AG10803 (cell line): Measurements from ENCODE around the gene LONP1.

Source experiments
- DNase-seq: peaks from one replicate; pipeline ENCODE4 v3.0.0; 2010; ENCODE audit warnings: low read depth
- H3K4me3 ChIP-seq: 2 replicates; pipeline ENCODE4 v1.5.1; 2011; ENCODE audit warnings: mild to moderate bottlenecking, low read length, control low read depth
- CTCF ChIP-seq: conservative IDR thresholded peaks from 2 replicates; pipeline ENCODE4 v1.5.1; 2011; ENCODE audit warnings: mild to moderate bottlenecking, low read length, control low read depth, inconsistent platforms

LONP1 gene

DNA sequence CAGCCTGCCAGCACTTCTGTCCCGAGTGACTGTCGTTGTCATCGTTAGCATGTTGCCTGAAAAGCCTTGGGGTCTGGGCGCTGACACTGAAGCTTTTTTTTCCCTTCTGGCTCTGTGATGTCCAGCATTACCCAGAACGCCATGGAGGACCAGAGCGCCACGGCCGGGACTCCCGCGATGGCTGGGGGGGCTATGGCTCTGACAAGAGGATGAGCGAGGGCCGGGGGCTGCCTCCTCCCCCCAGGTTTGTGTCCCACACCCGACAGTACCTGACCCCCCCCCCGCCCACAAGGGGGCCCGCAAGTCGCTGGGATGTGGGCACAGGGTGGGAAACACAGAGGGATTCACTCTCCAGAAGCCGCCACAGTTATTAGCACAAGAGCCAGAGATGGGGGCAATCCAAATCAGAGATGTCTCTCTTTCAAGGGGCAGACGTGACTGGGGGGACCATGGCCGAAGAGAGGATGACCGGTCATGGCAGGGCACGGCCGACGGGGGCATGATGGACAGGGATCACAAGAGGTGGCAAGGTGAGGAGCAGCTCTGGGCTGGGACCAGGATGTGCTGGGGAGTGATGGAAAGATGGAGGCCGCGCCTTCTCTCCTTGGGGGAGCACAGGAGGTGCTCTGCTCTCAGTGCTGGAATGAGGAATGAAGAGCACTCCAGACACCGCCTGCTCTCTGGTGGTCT, 52.9 kb downstream of the LONP1 start:
- H3K4me3 ChIP-seq = no peak overlapping the region
- no peak for TF ChIP-seq CTCF
- DNase-seq = no peak

DNA sequence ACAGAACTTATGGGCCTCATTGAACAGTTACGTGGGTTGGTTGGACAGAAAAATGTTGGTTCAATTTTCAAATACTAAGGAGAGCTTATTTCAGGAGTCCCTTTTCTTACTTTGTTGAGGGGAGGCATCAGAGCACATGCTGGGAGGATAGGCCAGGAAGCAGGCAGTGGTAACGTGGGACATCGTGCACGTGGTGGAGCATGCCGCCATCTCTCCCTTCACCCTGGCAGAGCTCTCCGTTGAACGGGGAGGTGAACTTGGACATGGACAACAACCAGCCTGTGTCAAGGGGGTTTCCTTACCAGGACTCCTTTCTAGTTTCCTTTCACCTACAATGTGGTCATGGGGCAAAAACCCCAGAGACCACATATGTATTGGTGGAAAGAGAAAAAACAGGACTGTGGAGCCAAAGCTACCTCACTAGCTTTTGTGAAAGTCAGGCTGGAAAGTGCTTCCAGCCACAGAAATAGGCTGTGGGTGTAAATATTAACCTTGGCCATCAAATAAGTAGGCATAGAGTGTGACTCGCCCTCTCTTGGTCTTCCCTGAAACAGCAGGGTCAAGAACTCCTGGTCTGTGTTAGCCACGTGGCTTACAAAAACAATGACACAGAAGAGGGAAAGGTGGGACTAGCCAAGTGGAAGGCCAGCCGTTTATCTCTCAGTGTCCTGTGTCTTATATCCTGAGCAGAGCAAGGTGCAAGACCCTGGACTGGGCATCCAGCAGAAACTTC, 54.0 kb downstream of the LONP1 start:
- TF ChIP-seq CTCF = peak; percentile 33; the same call in 1 of the 2 replicates
- peak; percentile 52 for DNase-seq
- no peak overlapping the region for H3K4me3 ChIP-seq

GRCh38 chr19:5664515-5664914, 55.4 kb downstream of the LONP1 start:
- no peak overlapping the region for H3K4me3 ChIP-seq
- no peak for DNase-seq
- TF ChIP-seq CTCF = no peak

DNA sequence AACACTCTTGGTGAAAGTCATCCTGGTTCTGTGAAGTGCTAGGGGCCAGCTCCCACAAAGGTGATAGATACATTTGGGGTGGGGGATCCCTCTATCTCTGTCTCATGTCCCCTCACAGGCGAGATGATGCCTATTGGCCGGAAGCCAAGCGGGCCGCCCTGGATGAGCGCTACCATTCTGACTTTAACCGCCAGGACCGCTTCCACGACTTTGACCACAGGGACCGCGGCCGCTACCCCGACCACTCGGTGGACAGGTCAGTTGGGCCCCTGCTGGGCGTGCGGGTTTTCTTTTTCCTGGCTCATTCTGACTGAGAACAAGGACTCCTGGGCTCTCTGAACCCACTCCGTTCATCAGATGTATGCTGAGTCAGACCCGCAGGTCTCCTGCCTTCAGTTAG, 56.0 kb downstream of the LONP1 start:
- H3K4me3 ChIP-seq = no peak overlapping the region
- no peak for TF ChIP-seq CTCF
- no peak for DNase-seq

DNA sequence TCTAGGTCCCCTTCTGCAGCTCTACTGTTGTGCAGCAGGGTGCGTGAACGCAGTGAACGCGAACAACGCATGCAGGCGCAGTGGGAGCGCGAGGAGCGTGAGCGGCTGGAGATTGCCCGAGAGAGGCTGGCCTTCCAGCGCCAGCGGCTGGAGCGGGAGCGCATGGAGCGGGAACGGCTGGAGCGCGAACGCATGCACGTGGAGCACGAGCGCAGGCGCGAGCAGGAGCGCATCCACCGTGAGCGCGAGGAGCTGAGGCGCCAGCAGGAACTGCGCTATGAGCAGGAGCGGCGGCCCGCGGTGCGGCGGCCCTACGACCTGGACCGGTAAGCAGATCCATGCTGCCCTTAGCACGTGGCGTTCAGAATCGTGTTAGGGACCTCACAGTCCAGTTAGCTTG, 58.5 kb downstream of the LONP1 start:
- DNase-seq = no peak
- no peak for TF ChIP-seq CTCF
- H3K4me3 ChIP-seq = no peak overlapping the region

DNA sequence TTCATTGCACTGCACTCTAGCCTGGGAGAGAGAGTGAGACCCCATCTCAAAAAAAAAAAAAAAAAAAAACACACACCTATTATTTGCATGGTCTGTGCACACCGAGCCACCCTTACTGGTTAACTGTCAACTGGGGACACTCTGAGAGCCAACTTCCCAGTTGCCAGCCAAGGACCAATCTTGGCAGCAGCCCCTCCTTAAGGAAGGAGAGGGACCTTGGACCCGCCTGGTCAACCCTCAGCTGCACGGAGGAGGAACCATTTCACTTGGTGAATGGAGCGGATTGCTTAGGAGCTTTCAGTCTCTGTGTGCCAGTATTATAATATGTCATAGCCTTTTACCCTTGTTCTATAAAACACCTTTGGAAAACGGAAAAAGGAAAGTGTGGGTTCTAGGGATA, 64.5 kb downstream of the LONP1 start:
- no peak overlapping the region for H3K4me3 ChIP-seq
- TF ChIP-seq CTCF = no peak
- DNase-seq = no peak

DNA sequence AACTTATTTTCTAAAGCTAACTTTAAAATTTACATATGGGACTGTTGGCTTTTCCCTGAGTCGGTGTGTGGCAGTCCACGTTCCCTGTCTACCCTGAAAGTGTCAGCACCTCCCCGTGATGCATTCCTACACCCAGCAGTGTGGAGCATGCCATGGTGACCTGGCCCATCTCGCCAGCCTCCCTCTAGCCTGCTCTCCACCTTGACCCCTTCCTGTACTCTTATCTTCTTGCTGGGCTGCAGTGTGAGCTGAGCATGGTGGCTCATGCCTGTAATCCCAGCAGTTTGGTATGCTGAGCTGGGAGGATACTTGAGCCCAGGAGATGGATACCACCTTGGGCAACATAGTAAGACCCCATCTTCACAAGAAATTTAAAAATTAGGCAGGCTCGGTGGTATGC, 65.0 kb downstream of the LONP1 start:
- no peak overlapping the region for H3K4me3 ChIP-seq
- no peak for DNase-seq
- no peak for TF ChIP-seq CTCF
